HUES6 (cell line): ENCODE measurements around the gene CHRNA1.
"Not testable (repeated sequence)": the region's sequence is repeated elsewhere in the genome, so short reads cannot be mapped to it uniquely, and the experiment has no call there.

Experiments
- H3K27ac ChIP-seq: 2 replicates; pipeline ENCODE4 v1.7.0; 2013; ENCODE audit warnings: low read depth, mild to moderate bottlenecking, low read length, inconsistent platforms
- H3K27me3 ChIP-seq: 2 replicates; pipeline ENCODE4 v1.6.1; 2013; ENCODE audit warnings: low read length; ENCODE audit not compliant: control insufficient read depth, insufficient read depth
- H3K36me3 ChIP-seq: 2 replicates; pipeline ENCODE4 v1.6.1; 2013; ENCODE audit warnings: low read length; ENCODE audit not compliant: control insufficient read depth, insufficient read depth
- H3K4me1 ChIP-seq: 2 replicates; pipeline ENCODE4 v1.6.1; 2013; ENCODE audit warnings: low read length; ENCODE audit not compliant: control insufficient read depth, insufficient read depth
- H3K4me3 ChIP-seq: 2 replicates; pipeline ENCODE4 v1.5.1; 2013; ENCODE audit warnings: low read depth, low read length
- H3K9ac ChIP-seq: one replicate; pipeline ENCODE4 v1.6.1; 2013; ENCODE audit warnings: mild to moderate bottlenecking, low read length
- H3K9me3 ChIP-seq: 2 replicates; pipeline ENCODE4 v1.6.1; 2013; ENCODE audit warnings: low read depth, low read length; ENCODE audit not compliant: control insufficient read depth, insufficient read depth

CHRNA1 gene

GRCh38 chr2:174713686-174714085 lies 50.6 kb downstream of the CHRNA1 start:
- H3K4me3 ChIP-seq: no peak overlapping the region
- H3K9ac ChIP-seq: no peak overlapping the region
- H3K9me3 ChIP-seq: no peaks in the 10 kb centered on the region
- H3K4me1 ChIP-seq: no peaks in the 10 kb centered on the region
- H3K36me3 ChIP-seq: no peaks in the 10 kb centered on the region
- no peak overlapping the region for H3K27ac ChIP-seq
- no peaks in the 10 kb centered on the region for H3K27me3 ChIP-seq

GRCh38 chr2:174711206-174711605 lies 53.1 kb downstream of the CHRNA1 start:
- no peak overlapping the region for H3K27ac ChIP-seq
- no peak overlapping the region for H3K4me3 ChIP-seq
- H3K36me3 ChIP-seq: no peaks in the 10 kb centered on the region
- H3K4me1 ChIP-seq: no peaks in the 10 kb centered on the region
- no peak overlapping the region for H3K9ac ChIP-seq
- H3K9me3 ChIP-seq: no peaks in the 10 kb centered on the region
- no peaks in the 10 kb centered on the region for H3K27me3 ChIP-seq

DNA sequence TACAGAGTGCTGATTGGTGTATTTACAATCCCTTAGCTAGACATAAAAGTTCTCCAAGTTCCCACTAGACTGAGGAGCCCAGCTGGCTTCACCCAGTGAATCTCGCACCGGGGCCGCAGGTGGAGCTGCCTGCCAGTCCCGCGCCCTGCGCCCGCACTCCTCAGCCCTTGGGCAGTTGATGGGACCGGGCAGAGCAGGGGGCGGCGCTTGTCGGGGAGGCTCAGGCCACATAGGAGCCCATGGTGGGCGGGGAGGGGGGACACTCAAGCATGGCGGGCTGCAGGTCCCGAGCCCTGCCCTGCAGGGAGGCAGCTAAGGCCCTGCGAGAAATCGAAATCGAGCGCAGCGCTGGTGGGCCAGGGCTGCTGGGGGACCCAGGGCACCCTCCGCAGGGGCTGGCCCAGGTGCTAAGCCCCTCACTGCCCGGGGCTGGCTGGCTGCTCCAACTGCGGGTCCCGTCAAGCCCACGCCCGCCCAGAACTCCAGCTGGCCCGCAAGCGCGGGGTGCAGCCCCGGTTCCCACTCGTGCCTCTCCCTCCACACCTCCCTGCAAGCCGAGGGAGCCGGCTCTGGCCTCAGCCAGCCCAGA lies 54.8 kb downstream of the CHRNA1 start:
- not testable (repeated sequence) for H3K27me3 ChIP-seq, H3K9me3 ChIP-seq, H3K9ac ChIP-seq, H3K4me1 ChIP-seq, H3K36me3 ChIP-seq, H3K4me3 ChIP-seq, H3K27ac ChIP-seq

DNA sequence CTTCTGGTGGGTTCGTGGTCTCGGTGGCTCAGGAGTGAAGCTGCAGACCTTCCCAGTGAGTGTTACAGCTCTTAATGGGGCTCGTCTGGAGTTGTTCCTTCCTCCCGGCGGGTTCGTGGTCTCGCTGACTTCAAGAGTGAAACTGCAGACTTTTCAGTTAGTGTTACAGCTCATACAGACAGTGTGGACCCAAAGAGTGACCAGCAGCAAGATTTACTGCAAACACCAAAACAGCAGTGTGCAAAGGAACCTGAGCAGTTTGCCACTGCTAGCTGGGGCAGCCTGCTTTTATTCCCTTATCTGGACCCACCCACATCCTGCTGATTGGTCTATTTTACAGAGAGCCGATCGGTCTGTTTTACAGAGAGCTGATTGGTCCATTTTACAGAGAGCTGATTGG lies 55.6 kb downstream of the CHRNA1 start:
- Histone ChIP-seq H3K27ac (no peak overlapping the region), H3K9me3 (no peaks in the 10 kb centered on the region), H3K36me3 (no peaks in the 10 kb centered on the region), H3K9ac (no peak overlapping the region), H3K27me3 (no peaks in the 10 kb centered on the region), H3K4me1 (no peaks in the 10 kb centered on the region), H3K4me3 (no peak overlapping the region)

DNA sequence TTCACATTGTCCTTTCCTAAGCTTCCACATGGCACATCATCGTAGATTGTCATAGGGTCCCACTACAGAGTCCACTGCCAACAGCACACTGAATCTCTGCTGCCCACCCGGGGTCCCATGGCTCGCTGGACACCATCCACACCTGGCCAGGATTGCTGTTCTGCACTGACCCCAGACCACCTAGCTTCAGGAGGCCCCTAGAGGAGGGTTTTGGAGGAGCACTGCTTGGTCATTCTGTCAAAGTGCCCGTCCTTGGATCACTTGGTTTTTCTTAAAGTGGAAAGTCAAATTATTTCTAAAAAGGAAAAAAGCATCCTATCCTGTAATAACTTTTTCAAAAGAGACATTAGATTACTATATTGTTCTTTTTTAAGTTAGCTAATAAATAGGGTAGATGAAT lies 59.0 kb downstream of the CHRNA1 start:
- Histone ChIP-seq H3K27me3 (no peaks in the 10 kb centered on the region), H3K27ac (no peak overlapping the region), H3K4me1 (no peaks in the 10 kb centered on the region), H3K9ac (no peak overlapping the region), H3K9me3 (no peaks in the 10 kb centered on the region), H3K36me3 (no peaks in the 10 kb centered on the region), H3K4me3 (no peak overlapping the region)

- Histone ChIP-seq H3K36me3 (no peaks in the 10 kb centered on the region), H3K4me1 (no peaks in the 10 kb centered on the region), H3K27ac (no peak overlapping the region), H3K27me3 (no peaks in the 10 kb centered on the region), H3K9ac (no peak overlapping the region), H3K9me3 (no peaks in the 10 kb centered on the region), H3K4me3 (no peak overlapping the region)
Observed at GRCh38 chr2:174704642-174705041, 59.6 kb downstream of the CHRNA1 start.

- Histone ChIP-seq H3K27me3 (no peaks in the 10 kb centered on the region), H3K9me3 (no peaks in the 10 kb centered on the region), H3K36me3 (no peaks in the 10 kb centered on the region), H3K4me3 (no peak overlapping the region), H3K27ac (no peak overlapping the region), H3K9ac (no peak overlapping the region), H3K4me1 (no peaks in the 10 kb centered on the region)
Observed at GRCh38 chr2:174704061-174704460, 60.2 kb downstream of the CHRNA1 start.

DNA sequence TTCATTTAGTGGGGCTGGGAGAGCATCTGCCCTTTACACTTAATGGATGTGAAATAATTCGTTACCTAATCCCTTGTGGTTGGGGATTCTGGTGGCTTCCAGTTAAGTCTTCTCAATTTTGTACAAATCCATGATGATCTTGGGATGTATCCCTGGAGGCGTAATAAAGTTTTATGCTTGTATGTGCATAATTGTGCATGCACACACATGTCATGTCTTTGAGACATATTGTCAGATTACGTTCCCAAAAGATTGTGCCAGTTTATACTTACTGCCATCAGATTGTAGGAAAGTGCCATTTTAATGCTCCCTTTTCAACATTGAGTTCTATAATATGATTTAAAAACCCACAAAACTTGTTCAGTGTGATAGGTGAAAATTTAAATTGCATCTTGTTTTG lies 60.8 kb downstream of the CHRNA1 start:
- Histone ChIP-seq H3K4me3 (no peak overlapping the region), H3K9ac (no peak overlapping the region), H3K9me3 (no peaks in the 10 kb centered on the region), H3K27me3 (no peaks in the 10 kb centered on the region), H3K36me3 (no peaks in the 10 kb centered on the region), H3K4me1 (no peaks in the 10 kb centered on the region; the same call in 1 of the 2 replicates), H3K27ac (no peak overlapping the region)

- H3K27ac ChIP-seq: no peak overlapping the region
- H3K4me1 ChIP-seq: peaks cover under 1% of the 10 kb centered on the region; the same call in 1 of the 2 replicates
- no peaks in the 10 kb centered on the region for H3K9me3 ChIP-seq
- H3K9ac ChIP-seq: no peak overlapping the region
- H3K27me3 ChIP-seq: no peaks in the 10 kb centered on the region
- H3K36me3 ChIP-seq: no peaks in the 10 kb centered on the region
- H3K4me3 ChIP-seq: no peak overlapping the region
Observed at GRCh38 chr2:174702541-174702940, 61.7 kb downstream of the CHRNA1 start.

DNA sequence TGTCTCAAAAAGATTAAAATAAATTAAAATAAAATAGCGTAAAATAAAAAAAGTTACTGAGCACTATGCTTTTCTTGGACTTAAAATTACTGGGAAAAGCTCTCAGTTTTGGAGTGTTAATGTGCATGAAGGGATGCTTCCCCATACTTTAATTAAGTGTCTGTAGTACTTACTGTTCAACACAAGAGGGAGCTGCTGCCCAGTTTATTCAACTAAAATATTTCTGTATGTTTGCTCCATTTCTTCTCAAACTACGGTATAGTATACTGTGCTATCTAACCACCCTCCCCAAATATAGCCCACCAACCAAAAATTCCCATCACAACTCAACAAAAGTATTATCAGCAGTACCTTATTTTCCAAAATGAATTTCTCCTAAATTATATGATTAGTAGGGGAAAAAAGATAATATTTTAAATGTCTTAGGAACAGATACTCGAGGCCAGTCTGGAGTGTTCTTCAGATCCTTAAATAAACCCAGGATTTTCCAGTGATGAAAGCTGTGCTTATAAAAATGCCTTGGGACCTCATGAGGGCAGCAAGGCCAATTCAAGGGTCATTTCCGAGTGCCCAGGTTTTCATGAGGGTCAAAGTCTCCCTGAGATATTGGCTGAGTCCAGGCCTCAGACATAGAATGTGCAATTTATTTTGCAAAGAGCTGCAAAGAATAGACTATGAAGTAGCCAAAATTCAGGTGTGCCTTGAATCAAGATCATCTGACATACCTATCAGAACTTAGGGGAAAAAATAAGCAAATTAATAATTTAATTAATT lies 64.1 kb downstream of the CHRNA1 start:
- Histone ChIP-seq H3K9ac (no peak overlapping the region), H3K27me3 (no peaks in the 10 kb centered on the region), H3K4me1 (peaks cover 6% of the 10 kb centered on the region; the same call in 1 of the 2 replicates), H3K27ac (no peak overlapping the region), H3K4me3 (no peak overlapping the region), H3K9me3 (no peaks in the 10 kb centered on the region), H3K36me3 (no peaks in the 10 kb centered on the region)
